WTC11 (cell line): Measurements from ENCODE around the gene ATP5MG. TPM values are rescaled to one million over a fixed set of nuclear protein-coding genes. Genes with fewer than 3 reads are reported as not detected.

Experiments
- ATAC-seq: fragments of 200-7000 bp; cut with Tn5 transposase; 2 replicates; pipeline ENCODE4 v1.10.0; 2021; ENCODE audit warnings: mild to moderate bottlenecking, moderate library complexity
- Bru-seq: library from RNA; stranded (reverse); fragments of 400-500 nt; gene quantifications from one replicate; lab custom pipeline; 2021; lab: Mats Ljungman, UMichigan
- CTCF ChIA-PET: fragments of 300-600 bp; sonication (Branson Sonifier 250); formaldehyde crosslinking; loops from one replicate; lab custom pipeline; 2021; ENCODE audit warnings: antibody characterized with exemption; lab: Charles Lee
- POLR2A ChIA-PET: fragments of 350-600 bp; sonication (Branson Sonifier 250); formaldehyde crosslinking; loops from one replicate; lab custom pipeline; 2021; ENCODE audit warnings: antibody characterized with exemption; lab: Charles Lee
- DNase-seq: peaks from one replicate; pipeline ENCODE4 v3.0.0; 2021; ENCODE audit warnings: low spot score
- H3K27ac Mint-ChIP-seq: 2 replicates; pipeline ENCODE4 v1.8.0; 2021; ENCODE audit warnings: mixed read lengths
- H3K27me3 Mint-ChIP-seq: 2 replicates; pipeline ENCODE4 v1.8.0; 2021; ENCODE audit warnings: low read depth, mild to moderate bottlenecking, moderate library complexity, mixed read lengths
- H3K36me3 Mint-ChIP-seq: 2 replicates; pipeline ENCODE4 v1.8.0; 2021; ENCODE audit warnings: mixed read lengths
- H3K4me1 Mint-ChIP-seq: 2 replicates; pipeline ENCODE4 v1.8.0; 2022; ENCODE audit warnings: mixed read lengths
- H3K4me3 Mint-ChIP-seq: 2 replicates; pipeline ENCODE4 v1.8.0; 2021; ENCODE audit warnings: mild to moderate bottlenecking, moderate library complexity, mixed read lengths
- H3K9me3 Mint-ChIP-seq: 2 replicates; pipeline ENCODE4 v1.8.0; 2021; ENCODE audit warnings: mixed read lengths
- ARID4B ChIP-seq: sonication (generic); formaldehyde crosslinking; IDR thresholded peaks from 2 replicates; pipeline ENCODE4 v1.8.0; 2023; ENCODE audit warnings: missing genetic modification reagents, mild to moderate bottlenecking, borderline replicate concordance
- ESRRA ChIP-seq: sonication (generic); formaldehyde crosslinking; IDR thresholded peaks from 2 replicates; pipeline ENCODE4 v1.8.1; 2022; ENCODE audit warnings: mild to moderate bottlenecking, missing genetic modification reagents, borderline replicate concordance
- FOXP1 ChIP-seq: sonication (generic); formaldehyde crosslinking; IDR thresholded peaks from 2 replicates; pipeline ENCODE4 v1.8.0; 2022; ENCODE audit warnings: missing genetic modification reagents, mild to moderate bottlenecking, moderate library complexity, borderline replicate concordance
- JUN ChIP-seq: sonication (generic); formaldehyde crosslinking; IDR thresholded peaks from 2 replicates; pipeline ENCODE4 v1.8.0; 2023; ENCODE audit warnings: mild to moderate bottlenecking, missing genetic modification reagents
- MAX ChIP-seq: sonication (generic); formaldehyde crosslinking; IDR thresholded peaks from 2 replicates; pipeline ENCODE4 v1.8.0; 2022; ENCODE audit warnings: mild to moderate bottlenecking, missing genetic modification reagents
- MYBL2 ChIP-seq: sonication (generic); formaldehyde crosslinking; IDR thresholded peaks from 2 replicates; pipeline ENCODE4 v1.8.1; 2023; ENCODE audit warnings: mild to moderate bottlenecking, moderate library complexity, missing genetic modification reagents
- NR2C2 ChIP-seq: sonication (generic); formaldehyde crosslinking; IDR thresholded peaks from 2 replicates; pipeline ENCODE4 v1.8.0; 2022; ENCODE audit warnings: mild to moderate bottlenecking, missing genetic modification reagents
- NR3C1 ChIP-seq: sonication (generic); formaldehyde crosslinking; conservative IDR thresholded peaks from 2 replicates; pipeline ENCODE4 v1.8.1; 2023; ENCODE audit warnings: low read depth, mild to moderate bottlenecking, missing genetic modification reagents
- TEAD1 ChIP-seq: sonication (generic); formaldehyde crosslinking; IDR thresholded peaks from 2 replicates; pipeline ENCODE4 v1.8.0; 2022; ENCODE audit warnings: mild to moderate bottlenecking, missing genetic modification reagents
- TEAD4 ChIP-seq: sonication (generic); formaldehyde crosslinking; IDR thresholded peaks from 2 replicates; pipeline ENCODE4 v1.8.0; 2022; ENCODE audit warnings: mild to moderate bottlenecking, missing genetic modification reagents
- long read RNA-seq, 3 experiments: library from RNA in 1 of 3; library from capped mRNA in 1 of 3; library from polyadenylated mRNA in 1 of 3; unstranded in 2 of 3; stranded (forward) in 1 of 3; transcript quantifications; one replicate each; pipeline ENCODE4 v2.0.0, GENCODE V29; 2021
- total RNA-seq: library from RNA; stranded (reverse); gene quantifications from 3 replicates; pipeline ENCODE4 v1.2.3, GENCODE V29; 2021
- TF ChIP-seq, protein P1 (sequence below): fragments of 250-450 bp; sonication (Bioruptor Pico); conservative IDR thresholded peaks from 2 replicates; pipeline ENCODE4 v1.9.0; 2021; ENCODE audit warnings: mild to moderate bottlenecking
- TF ChIP-seq, protein P2 (sequence below): fragments of 200-600 bp; IDR thresholded peaks from 2 replicates; pipeline ENCODE4 v1.8.0; 2022; ENCODE audit warnings: antibody characterized with exemption
- TF ChIP-seq, protein P3 (sequence below): sonication (generic); formaldehyde crosslinking; conservative IDR thresholded peaks from 2 replicates; pipeline ENCODE4 v1.8.1; 2022; ENCODE audit warnings: mild to moderate bottlenecking, missing genetic modification reagents
- TF ChIP-seq, protein P4 (sequence below): sonication (generic); formaldehyde crosslinking; IDR thresholded peaks from 2 replicates; pipeline ENCODE4 v1.8.1; 2023; ENCODE audit warnings: mild to moderate bottlenecking, missing genetic modification reagents

ATP5MG gene, protein sequence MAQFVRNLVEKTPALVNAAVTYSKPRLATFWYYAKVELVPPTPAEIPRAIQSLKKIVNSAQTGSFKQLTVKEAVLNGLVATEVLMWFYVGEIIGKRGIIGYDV
- total RNA-seq (236 to 251 TPM (median 239 TPM) in 3 replicates), Bru-seq, nascent RNA (percentile 93 among the genes with signal in this experiment)
- long read RNA-seq, experiment 1, transcript ATP5MG-201 (3 exons, 1,577 nt) = major isoform, 348 of 362 reads
- long read RNA-seq, experiment 1, partial matches to known transcripts = 0 of 362 reads
- long read RNA-seq, experiment 1, other reads (novel, unspliced or antisense) = 2 of 362 reads
- long read RNA-seq, experiment 2, transcript ATP5MG-203 (2 exons, 1,582 nt) = minor isoform, 5 of 418 reads
- long read RNA-seq, experiment 2, transcript ATP5MG-201 (3 exons, 1,577 nt) = major isoform, 399 of 418 reads
- long read RNA-seq, experiment 2, partial matches to known transcripts = 5 of 418 reads
- long read RNA-seq, experiment 2, other reads (novel, unspliced or antisense) = 7 of 418 reads
- long read RNA-seq, experiment 3, transcript ATP5MG-201 (3 exons, 1,577 nt) = major isoform, 76 of 78 reads
- long read RNA-seq, experiment 3, partial matches to known transcripts = 0 of 78 reads
- long read RNA-seq, experiment 3, other reads (novel, unspliced or antisense) = 0 of 78 reads

DNA sequence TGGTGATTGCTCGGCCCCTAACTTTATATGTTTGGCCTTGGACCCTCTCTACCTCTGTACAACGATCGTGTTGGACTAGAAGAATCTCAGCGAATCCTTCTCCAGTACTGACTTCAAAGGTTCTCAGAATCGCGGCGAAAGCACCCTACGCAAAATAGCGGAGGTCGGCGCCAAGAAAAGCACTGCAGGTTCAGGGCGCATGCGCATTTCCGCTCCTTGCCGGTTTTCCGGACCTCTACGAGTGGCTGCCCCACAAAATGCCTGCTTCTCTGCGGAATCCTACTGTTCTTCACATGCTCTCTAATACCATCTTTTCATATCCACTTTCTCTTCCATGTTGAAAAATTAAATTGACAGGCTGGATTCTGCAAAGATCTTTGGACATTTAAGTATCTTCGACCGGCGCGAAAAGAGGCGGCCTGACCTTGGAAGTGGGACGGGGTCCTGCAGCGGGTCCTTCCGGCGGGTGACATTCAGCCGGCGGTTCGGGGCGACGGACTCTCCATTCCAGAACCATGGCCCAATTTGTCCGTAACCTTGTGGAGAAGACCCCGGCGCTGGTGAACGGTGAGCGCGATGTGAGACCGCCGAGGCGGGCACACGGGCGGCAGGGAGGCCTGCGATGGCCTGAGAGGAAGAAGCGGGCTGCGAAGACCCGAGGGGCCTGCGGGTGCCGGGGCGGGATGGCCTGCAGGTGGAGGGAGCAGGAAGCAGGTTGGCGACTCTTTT is at the start of gene ATP5MG:
Gene ATP5MG, plus strand, starts transcription at position 456 of the 729 bp plus-strand sequence. Its CDS starts 60 bp downstream, at position 516.
- TF ChIP-seq MYBL2 (CRISPR knock-in tag) = no peak
- TF ChIP-seq ESRRA = 0 out of 2 replicates have a peak, but pooled peaks have one; percentile 34
- 0 out of 2 replicates have a peak, but pooled peaks have one; percentile 38 for TF ChIP-seq TEAD4 (CRISPR knock-in tag)
- TF ChIP-seq TEAD1 = peak; percentile 36; the same call in 1 of the 2 replicates
- TF ChIP-seq, protein P1, sequence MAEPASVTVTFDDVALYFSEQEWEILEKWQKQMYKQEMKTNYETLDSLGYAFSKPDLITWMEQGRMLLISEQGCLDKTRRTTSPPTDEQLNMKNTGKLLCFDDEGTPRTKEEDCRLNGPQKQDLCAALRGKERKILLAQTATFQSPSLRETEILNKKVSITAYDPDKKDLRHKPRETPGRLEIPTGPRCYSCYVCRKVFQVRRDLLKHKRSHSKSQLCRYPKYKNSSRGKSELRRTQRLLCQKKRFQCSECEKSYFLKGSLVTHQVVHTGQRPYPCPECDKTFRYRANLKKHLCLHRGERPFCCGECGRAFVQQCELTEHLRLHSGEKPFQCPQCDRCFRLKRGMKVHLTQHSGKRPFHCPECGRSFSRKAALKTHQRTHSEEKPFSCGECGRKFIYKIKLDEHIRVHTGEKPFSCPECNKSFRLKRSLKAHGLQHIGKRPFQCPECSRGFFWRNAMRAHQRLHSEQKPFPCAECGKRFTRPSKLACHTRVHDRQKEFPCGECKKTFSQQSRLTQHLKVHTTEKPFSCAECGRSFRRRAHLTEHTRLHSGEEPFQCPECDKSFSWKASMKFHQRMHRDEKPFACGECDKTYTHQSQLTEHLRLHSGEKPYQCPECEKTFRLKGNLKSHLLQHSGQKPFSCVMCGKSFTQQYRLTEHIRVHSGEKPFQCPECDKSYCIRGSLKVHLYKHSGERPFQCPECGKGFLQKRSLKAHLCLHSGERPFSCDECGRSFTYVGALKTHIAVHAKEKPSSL (CRISPR knock-in tag) = no peak
- TF ChIP-seq ARID4B (CRISPR knock-in tag) = peak; percentile 80
- TF ChIP-seq, protein P2, sequence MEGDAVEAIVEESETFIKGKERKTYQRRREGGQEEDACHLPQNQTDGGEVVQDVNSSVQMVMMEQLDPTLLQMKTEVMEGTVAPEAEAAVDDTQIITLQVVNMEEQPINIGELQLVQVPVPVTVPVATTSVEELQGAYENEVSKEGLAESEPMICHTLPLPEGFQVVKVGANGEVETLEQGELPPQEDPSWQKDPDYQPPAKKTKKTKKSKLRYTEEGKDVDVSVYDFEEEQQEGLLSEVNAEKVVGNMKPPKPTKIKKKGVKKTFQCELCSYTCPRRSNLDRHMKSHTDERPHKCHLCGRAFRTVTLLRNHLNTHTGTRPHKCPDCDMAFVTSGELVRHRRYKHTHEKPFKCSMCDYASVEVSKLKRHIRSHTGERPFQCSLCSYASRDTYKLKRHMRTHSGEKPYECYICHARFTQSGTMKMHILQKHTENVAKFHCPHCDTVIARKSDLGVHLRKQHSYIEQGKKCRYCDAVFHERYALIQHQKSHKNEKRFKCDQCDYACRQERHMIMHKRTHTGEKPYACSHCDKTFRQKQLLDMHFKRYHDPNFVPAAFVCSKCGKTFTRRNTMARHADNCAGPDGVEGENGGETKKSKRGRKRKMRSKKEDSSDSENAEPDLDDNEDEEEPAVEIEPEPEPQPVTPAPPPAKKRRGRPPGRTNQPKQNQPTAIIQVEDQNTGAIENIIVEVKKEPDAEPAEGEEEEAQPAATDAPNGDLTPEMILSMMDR = no peak
- peak; percentile 57 for TF ChIP-seq MAX (CRISPR knock-in tag)
- no peak for TF ChIP-seq NR3C1 (CRISPR knock-in tag)
- TF ChIP-seq FOXP1 = peak; percentile 39; the same call in 1 of the 2 replicates
- Mint-ChIP-seq H3K27ac (peak within 1 kb of the TSS; percentile 100), H3K4me1 (peaks cover 19% of the 10 kb centered on the region), H3K4me3 (peak within 1 kb of the TSS; percentile 91), H3K27me3 (no peaks in the 10 kb centered on the region), H3K9me3 (no peaks in the 10 kb centered on the region), H3K36me3 (peaks cover 8% of the 10 kb centered on the region)
- POLR2A ChIA-PET = interaction anchor here (1.0 to 2.3 kb wide), 2 partner anchors 34 kb away, joined by 3 to 7 read pairs; partner anchors contain the start of gene KMT2A
- CTCF ChIA-PET = interaction anchor here (1.0 kb wide), 1 partner anchor 36 kb away, joined by 3 read pairs; no protein-coding TSS in a partner anchor
- ATAC-seq (peak; percentile 75), DNase-seq (peak; percentile 89)

- ATAC-seq = no peak
- POLR2A ChIA-PET = no interaction called here
- Mint-ChIP-seq H3K27ac (no peak overlapping the region), H3K36me3 (no peaks in the 10 kb centered on the region), H3K4me3 (no peak overlapping the region), H3K27me3 (peaks cover 31% of the 10 kb centered on the region), H3K9me3 (no peaks in the 10 kb centered on the region), H3K4me1 (peaks cover 6% of the 10 kb centered on the region; the same call in 1 of the 2 replicates)
- no peak for DNase-seq
- CTCF ChIA-PET = interaction anchor here (0.7 to 1.6 kb wide), 4 partner anchors 58 to 204 kb away, joined by 4 to 5 read pairs (median 4); no protein-coding TSS in a partner anchor
- TF ChIP-seq JUN (no peak), NR2C2 (CRISPR knock-in tag) (no peak)
- TF ChIP-seq, protein P2 = no peak
- TF ChIP-seq, protein P3, sequence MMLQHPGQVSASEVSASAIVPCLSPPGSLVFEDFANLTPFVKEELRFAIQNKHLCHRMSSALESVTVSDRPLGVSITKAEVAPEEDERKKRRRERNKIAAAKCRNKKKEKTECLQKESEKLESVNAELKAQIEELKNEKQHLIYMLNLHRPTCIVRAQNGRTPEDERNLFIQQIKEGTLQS (CRISPR knock-in tag) = no peak
- TF ChIP-seq, protein P4, sequence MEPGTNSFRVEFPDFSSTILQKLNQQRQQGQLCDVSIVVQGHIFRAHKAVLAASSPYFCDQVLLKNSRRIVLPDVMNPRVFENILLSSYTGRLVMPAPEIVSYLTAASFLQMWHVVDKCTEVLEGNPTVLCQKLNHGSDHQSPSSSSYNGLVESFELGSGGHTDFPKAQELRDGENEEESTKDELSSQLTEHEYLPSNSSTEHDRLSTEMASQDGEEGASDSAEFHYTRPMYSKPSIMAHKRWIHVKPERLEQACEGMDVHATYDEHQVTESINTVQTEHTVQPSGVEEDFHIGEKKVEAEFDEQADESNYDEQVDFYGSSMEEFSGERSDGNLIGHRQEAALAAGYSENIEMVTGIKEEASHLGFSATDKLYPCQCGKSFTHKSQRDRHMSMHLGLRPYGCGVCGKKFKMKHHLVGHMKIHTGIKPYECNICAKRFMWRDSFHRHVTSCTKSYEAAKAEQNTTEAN (CRISPR knock-in tag) = no peak
Measured at GRCh38 chr11:118353084-118353710, 48.2 kb upstream of the ATP5MG start.
